GM06990 (cell line): ENCODE measurements around the gene SPEM3.
A peak's percentile ranks its signal among the peaks of the same experiment; 100 is the strongest.
"Not testable (repeated sequence)": the region's sequence is repeated elsewhere in the genome, so short reads cannot be mapped to it uniquely, and the experiment has no call there.

Source experiments
- DNase-seq: peaks from one replicate; pipeline ENCODE4 v3.0.0-alpha.2; 2011; ENCODE audit not compliant: insufficient read length; ENCODE audit errors: extremely low read depth
- H3K27me3 ChIP-seq: replicated peaks from 2 replicates; pipeline ENCODE4 v1.6.0; 2011; ENCODE audit warnings: low read length; ENCODE audit not compliant: control insufficient read depth, insufficient read depth
- H3K36me3 ChIP-seq: 2 replicates; pipeline ENCODE4 v1.5.1; 2011; ENCODE audit warnings: low read length; ENCODE audit not compliant: control insufficient read depth, insufficient read depth
- H3K4me3 ChIP-seq: replicated peaks from 2 replicates; pipeline ENCODE4 v1.5.1; 2011; ENCODE audit warnings: low read depth, mild to moderate bottlenecking, control low read depth, low read length
- CTCF ChIP-seq: IDR thresholded peaks from 2 replicates; pipeline ENCODE4 v1.5.1; 2011; ENCODE audit warnings: low read length, control low read depth, mild to moderate bottlenecking, inconsistent platforms; ENCODE audit not compliant: insufficient read depth, poor library complexity, severe bottlenecking

SPEM3 gene

GRCh38 chr17:7476951-7477350 is 48.3 kb downstream of the SPEM3 start:
- no peak overlapping the region for H3K4me3 ChIP-seq
- no peak for TF ChIP-seq CTCF
- H3K27me3 ChIP-seq, result no peaks in the 10 kb centered on the region
- no peak for DNase-seq
- H3K36me3 ChIP-seq, result no peaks in the 10 kb centered on the region

GRCh38 chr17:7477392-7478275 is 49.0 kb downstream of the SPEM3 start:
- no peak for DNase-seq
- Histone ChIP-seq H3K4me3 (no peak overlapping the region), H3K27me3 (no peaks in the 10 kb centered on the region), H3K36me3 (no peaks in the 10 kb centered on the region)
- TF ChIP-seq CTCF, result no peak

GRCh38 chr17:7478276-7479212 is 49.9 kb downstream of the SPEM3 start:
- TF ChIP-seq CTCF, result no peak
- H3K4me3 ChIP-seq, result peak overlapping the region; percentile 79
- peak; percentile 70 for DNase-seq
- no peaks in the 10 kb centered on the region for H3K27me3 ChIP-seq
- no peaks in the 10 kb centered on the region for H3K36me3 ChIP-seq

- peak within 1 kb of the TSS; percentile 81 for H3K4me3 ChIP-seq
- H3K36me3 ChIP-seq, result no peaks in the 10 kb centered on the region
- no peaks in the 10 kb centered on the region for H3K27me3 ChIP-seq
- no peak for TF ChIP-seq CTCF
- DNase-seq, result peak; percentile 62
Measured at GRCh38 chr17:7479213-7480088, 50.8 kb downstream of the SPEM3 start, which contains the start of gene ZBTB4. ZBTB4 (minus strand) TSS chr17:7479631; CDS start chr17:7466801, 12,830 bp downstream.

- Histone ChIP-seq H3K36me3 (no peaks in the 10 kb centered on the region), H3K27me3 (no peaks in the 10 kb centered on the region), H3K4me3 (peak overlapping the region; percentile 81)
- DNase-seq, result no peak
- no peak for TF ChIP-seq CTCF
Measured at GRCh38 chr17:7480089-7480384, 51.4 kb downstream of the SPEM3 start.

GRCh38 chr17:7481275-7481674 is 52.6 kb downstream of the SPEM3 start, which contains the start of gene SLC35G6:
SLC35G6 (plus strand) TSS chr17:7481446; CDS start chr17:7481517, 71 bp downstream.
- peak within 1 kb of the TSS; percentile 81 for H3K4me3 ChIP-seq
- not testable (repeated sequence) for H3K36me3 ChIP-seq, DNase-seq, H3K27me3 ChIP-seq

GRCh38 chr17:7481842-7482741 is 53.4 kb downstream of the SPEM3 start:
- DNase-seq, result not testable (repeated sequence)

More at GRCh38 chr17:7481842-7482741, 53.4 kb downstream of the SPEM3 start:
- H3K4me3 ChIP-seq, H3K36me3 ChIP-seq, H3K27me3 ChIP-seq: not testable (repeated sequence)
